WTC11 (cell line): ENCODE data around the gene PTPN9.

Source experiments
- CTCF ChIP-seq: fragments of 200-600 bp; IDR thresholded peaks from 2 replicates; pipeline ENCODE4 v1.8.0; 2022; ENCODE audit warnings: antibody characterized with exemption
- ETV6 ChIP-seq: sonication (generic); formaldehyde crosslinking; IDR thresholded peaks from 2 replicates; pipeline ENCODE4 v1.8.1; 2022; ENCODE audit warnings: mild to moderate bottlenecking, missing genetic modification reagents
- JAZF1 ChIP-seq: fragments of 250-450 bp; sonication (Bioruptor Pico); IDR thresholded peaks from 2 replicates; pipeline ENCODE4 v1.9.0; 2021; ENCODE audit warnings: moderate library complexity, mild to moderate bottlenecking, inconsistent platforms
- MAX ChIP-seq: sonication (generic); formaldehyde crosslinking; IDR thresholded peaks from 2 replicates; pipeline ENCODE4 v1.8.0; 2022; ENCODE audit warnings: mild to moderate bottlenecking, missing genetic modification reagents
- SP1 ChIP-seq: sonication (generic); formaldehyde crosslinking; conservative IDR thresholded peaks from 2 replicates; pipeline ENCODE4 v1.8.1; 2022; ENCODE audit warnings: missing genetic modification reagents
- ZNF121 ChIP-seq: sonication (generic); formaldehyde crosslinking; IDR thresholded peaks from 2 replicates; pipeline ENCODE4 v1.8.0; 2023; ENCODE audit warnings: missing genetic modification reagents
- ZNF138 ChIP-seq: sonication (generic); formaldehyde crosslinking; conservative IDR thresholded peaks from 2 replicates; pipeline ENCODE4 v1.8.1; 2022; ENCODE audit warnings: mild to moderate bottlenecking, moderate library complexity, missing genetic modification reagents

- TF ChIP-seq SP1 (CRISPR knock-in tag) (no peak), ETV6 (CRISPR knock-in tag) (no peak), CTCF (no peak), ZNF121 (CRISPR knock-in tag) (no peak), MAX (CRISPR knock-in tag) (no peak), ZNF138 (no peak), JAZF1 (CRISPR knock-in tag) (no peak)
These were observed 10.0 kb upstream of the PTPN9 start for GRCh38 chr15:75589071-75589470.
